Esophagus squamous epithelium (tissue), 4 donors: ENCODE measurements around the gene PLXDC2.

Source experiments
- POLR2A ChIP-seq, 4 donors: fragments of 450-650 bp; IDR thresholded peaks; one replicate each; pipeline ENCODE4 v1.6.1; 2017; ENCODE audit warnings: antibody characterized with exemption in 4 of 4, mild to moderate bottlenecking in 4 of 4, moderate library complexity in 3 of 4
- TF ChIP-seq, protein P1 (sequence below), 6 experiments: fragments of 450-650 bp in 4 of 6; fragments of 200-600 bp in 2 of 6; sonication (generic) in 2 of 6; IDR thresholded peaks; one replicate each; pipeline ENCODE4 v1.5.1; 2016 to 2019; ENCODE audit warnings: antibody characterized with exemption in 6 of 6, mild to moderate bottlenecking in 4 of 6, moderate library complexity in 4 of 6

DNA sequence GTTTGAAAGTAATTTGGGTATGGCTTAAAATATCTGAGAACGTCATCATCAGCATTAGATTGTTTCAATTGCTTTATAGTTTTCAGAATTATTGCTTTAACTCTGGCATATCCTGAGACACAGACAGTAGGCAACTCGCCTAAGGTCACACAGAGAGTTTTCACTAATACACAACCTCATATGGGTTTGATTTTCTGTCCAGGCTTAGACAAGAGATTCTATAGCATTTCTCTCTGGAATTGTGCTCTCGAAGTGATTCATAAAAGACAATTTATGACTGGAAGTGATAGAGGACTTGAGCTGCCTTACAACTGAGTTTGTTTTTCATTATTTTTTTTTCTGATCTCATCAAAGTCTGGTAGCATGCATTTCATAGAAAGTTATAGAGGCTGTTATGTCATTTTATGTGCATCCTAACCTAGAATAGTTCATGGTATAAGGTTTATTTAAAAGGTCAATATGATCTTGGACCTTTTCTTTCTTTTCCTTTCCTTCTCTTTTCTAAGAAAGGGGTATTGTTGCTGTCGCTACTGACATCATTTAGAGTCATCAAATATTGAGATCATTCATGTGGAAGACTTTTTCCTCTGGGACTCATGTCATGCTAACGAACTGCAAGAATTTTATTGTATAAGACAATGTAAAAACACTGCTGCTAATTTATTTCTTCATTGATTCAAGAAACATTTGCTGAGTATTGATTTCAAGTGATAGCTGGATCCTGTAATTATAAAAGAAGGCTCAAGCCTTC, 278.2 kb downstream of the PLXDC2 start:
- TF ChIP-seq, protein P1, sequence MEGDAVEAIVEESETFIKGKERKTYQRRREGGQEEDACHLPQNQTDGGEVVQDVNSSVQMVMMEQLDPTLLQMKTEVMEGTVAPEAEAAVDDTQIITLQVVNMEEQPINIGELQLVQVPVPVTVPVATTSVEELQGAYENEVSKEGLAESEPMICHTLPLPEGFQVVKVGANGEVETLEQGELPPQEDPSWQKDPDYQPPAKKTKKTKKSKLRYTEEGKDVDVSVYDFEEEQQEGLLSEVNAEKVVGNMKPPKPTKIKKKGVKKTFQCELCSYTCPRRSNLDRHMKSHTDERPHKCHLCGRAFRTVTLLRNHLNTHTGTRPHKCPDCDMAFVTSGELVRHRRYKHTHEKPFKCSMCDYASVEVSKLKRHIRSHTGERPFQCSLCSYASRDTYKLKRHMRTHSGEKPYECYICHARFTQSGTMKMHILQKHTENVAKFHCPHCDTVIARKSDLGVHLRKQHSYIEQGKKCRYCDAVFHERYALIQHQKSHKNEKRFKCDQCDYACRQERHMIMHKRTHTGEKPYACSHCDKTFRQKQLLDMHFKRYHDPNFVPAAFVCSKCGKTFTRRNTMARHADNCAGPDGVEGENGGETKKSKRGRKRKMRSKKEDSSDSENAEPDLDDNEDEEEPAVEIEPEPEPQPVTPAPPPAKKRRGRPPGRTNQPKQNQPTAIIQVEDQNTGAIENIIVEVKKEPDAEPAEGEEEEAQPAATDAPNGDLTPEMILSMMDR (IDR thresholded peaks at IDR 0.05): no peak
- no peak for TF ChIP-seq POLR2A (IDR thresholded peaks at IDR 0.05)
